A549 (cell line): ENCODE measurements around the gene OTUD4. TPM values are rescaled to one million over a fixed set of nuclear protein-coding genes. Genes with fewer than 3 reads are reported as not detected.

Experiments used
- ATAC-seq, 2 experiments: fragments of 200-7000 bp in 1 of 2; fragments of >200 bp in 1 of 2; cut with Nextera tagmentation in 1 of 2; cut with Tn5 transposase in 1 of 2; 3 replicates each; pipeline versions ENCODE4 v1.8.0 to v1.9.1; 2018 to 2020; ENCODE audit warnings: mild to moderate bottlenecking in 1 of 2, moderate library complexity in 1 of 2
- CTCF ChIA-PET: fragments of 300-600 bp; sonication (Branson Sonifier 250); formaldehyde crosslinking; extraction: SDS; loops from one replicate; lab custom pipeline; 2021; ENCODE audit warnings: antibody characterized with exemption, inconsistent platforms; lab: Yijun Ruan, JAX
- POLR2A ChIA-PET: fragments of 350-600 bp; formaldehyde crosslinking; extraction: SDS; loops from one replicate; lab custom pipeline; 2021; ENCODE audit warnings: antibody characterized with exemption, inconsistent platforms; lab: Yijun Ruan, JAX
- DNase-seq, 2 experiments: peaks; one replicate each; pipeline versions ENCODE4 v3.0.0 to v3.0.0-alpha.2; 2011 to 2016; ENCODE audit warnings: low read depth in 1 of 2, low spot score in 1 of 2
- FAIRE-seq: peaks from 2 replicates; lab custom pipeline; 2011; peaks lifted over from hg19 to GRCh38; lab: Jason Lieb, UNC
- H3K27ac ChIP-seq, 2 experiments: fragments of >200 bp; sonication (Bioruptor Twin); formaldehyde crosslinking; 3 replicates each; pipeline ENCODE4 v1.5.1; 2016 to 2017
- H3K4me1 ChIP-seq: fragments of >200 bp; sonication (Bioruptor Twin); formaldehyde crosslinking; 3 replicates; pipeline ENCODE4 v1.6.1; 2016
- H3K4me2 ChIP-seq: fragments of >200 bp; sonication (Bioruptor Twin); formaldehyde crosslinking; 3 replicates; pipeline ENCODE4 v1.6.1; 2016
- H3K4me3 ChIP-seq: fragments of >200 bp; sonication (Bioruptor Twin); formaldehyde crosslinking; 3 replicates; pipeline ENCODE4 v1.5.1; 2016
- H3K9me3 ChIP-seq: fragments of >200 bp; sonication (Bioruptor Twin); formaldehyde crosslinking; 3 replicates; pipeline ENCODE4 v1.6.1; 2016
- CBX2 ChIP-seq: fragments of 200-600 bp; sonication (generic); IDR thresholded peaks from 2 replicates; pipeline ENCODE4 v1.6.1; 2016; ENCODE audit warnings: low read depth, mild to moderate bottlenecking, borderline replicate concordance
- CTCF ChIP-seq: fragments of >200 bp; sonication (Bioruptor Twin); formaldehyde crosslinking; IDR thresholded peaks from 3 replicates; pipeline ENCODE4 v1.5.1; 2016
- FOSB ChIP-seq: fragments of 250-450 bp; sonication (Bioruptor Pico); IDR thresholded peaks from 2 replicates; pipeline ENCODE4 v1.5.0; 2020; ENCODE audit warnings: mild to moderate bottlenecking, moderate library complexity
- FOSL2 ChIP-seq, 2 experiments: fragments of 450-650 bp in 1 of 2; fragments of >200 bp in 1 of 2; sonication (Bioruptor Twin) in 1 of 2; formaldehyde crosslinking; IDR thresholded peaks; 2 replicates each; pipeline versions ENCODE4 v1.5.0 to v1.6.1; 2016 to 2020; ENCODE audit warnings: mild to moderate bottlenecking in 1 of 2, moderate library complexity in 1 of 2
- GATA3 ChIP-seq: IDR thresholded peaks from 2 replicates; pipeline ENCODE4 v1.6.1; 2012; ENCODE audit warnings: borderline replicate concordance
- HEYL ChIP-seq: fragments of 250-450 bp; sonication (Bioruptor Pico); IDR thresholded peaks from 2 replicates; pipeline ENCODE4 v1.8.0; 2021; ENCODE audit warnings: mild to moderate bottlenecking, moderate library complexity
- JUN ChIP-seq, 2 experiments: fragments of >200 bp; sonication (Bioruptor Twin); formaldehyde crosslinking; IDR thresholded peaks; 2 replicates in 1 of 2; 3 replicates in 1 of 2; pipeline ENCODE4 v1.6.1; 2016 to 2017
- JUNB ChIP-seq: fragments of >200 bp; sonication (Bioruptor Twin); formaldehyde crosslinking; IDR thresholded peaks from 2 replicates; pipeline ENCODE4 v1.6.1; 2016
- MAX ChIP-seq: IDR thresholded peaks from 2 replicates; pipeline ENCODE4 v1.6.1; 2012
- PHF8 ChIP-seq: fragments of 200-600 bp; sonication (generic); IDR thresholded peaks from 2 replicates; pipeline ENCODE4 v1.6.1; 2016; ENCODE audit warnings: low read depth, mild to moderate bottlenecking, antibody characterized with exemption, moderate library complexity, borderline replicate concordance
- POLR2AphosphoS2 ChIP-seq: conservative IDR thresholded peaks from 2 replicates; pipeline ENCODE4 v1.6.1; 2012; ENCODE audit warnings: low read length, improper control_type of control experiment, inconsistent platforms
- RFX5 ChIP-seq: fragments of 450-650 bp; IDR thresholded peaks from 2 replicates; pipeline ENCODE4 v1.7.1; 2014; ENCODE audit warnings: antibody characterized with exemption, mild to moderate bottlenecking, moderate library complexity
- USF2 ChIP-seq: fragments of 450-650 bp; IDR thresholded peaks from 2 replicates; pipeline ENCODE4 v1.6.1; 2014; ENCODE audit warnings: antibody characterized with exemption
- ZC3H11A ChIP-seq: fragments of 450-650 bp; IDR thresholded peaks from 2 replicates; pipeline ENCODE4 v1.6.1; 2014; ENCODE audit warnings: antibody characterized with exemption, mild to moderate bottlenecking
- WGBS: methylation state at CpG from one replicate; pipeline ENCODE4 v1.1.6; 2017; ENCODE audit errors: missing lambda C conversion rate; 5-methylcytosine and 5-hydroxymethylcytosine counted together
- polyA plus RNA-seq, 4 experiments: library from polyadenylated mRNA; depleted of rRNA in 3 of 4; stranded (reverse); fragments of >200 nt; fragmentation: RNase III in 1 of 4; extraction: RNeasy Plus Mini Kit Qiagen cat#74134 plus additional on column Dnase treatment in 1 of 4; gene quantifications; 2 replicates in 3 of 4; 3 replicates in 1 of 4; pipeline ENCODE4 v1.2.3, GENCODE V29; 2011 to 2017
- small RNA-seq, 6 experiments: library from RNA; depleted of rRNA; stranded (forward); fragments of <200 nt; gene quantifications; one replicate each; pipeline ENCODE3, GENCODE V24; 2012

Gene OTUD4
- polyA plus RNA-seq, 2 of the 4 experiments (the other 2 are of a cell fraction): 11.5 to 34.8 TPM

- no peak for TF ChIP-seq JUN (IDR thresholded peaks at IDR 0.05)
- no peak for TF ChIP-seq FOSB (CRISPR knock-in tag)
These were observed 90.0 kb downstream of the OTUD4 start (continued) for GRCh38 chr4:145090380-145090779.

- no peaks in the 10 kb centered on the region for H3K4me1 ChIP-seq
- WGBS: 100% methylated on average over 1 of the region's 1 CpG
- no peak overlapping the region for H3K27ac ChIP-seq
- TF ChIP-seq CBX2 (no peak), MAX (no peak), JUNB (no peak), PHF8 (no peak), HEYL (CRISPR knock-in tag) (no peak), RFX5 (no peak), GATA3 (no peak), FOSL2 (IDR thresholded peaks at IDR 0.05) (no peak), FOSL2 (CRISPR knock-in tag; IDR thresholded peaks at IDR 0.05) (no peak), ZC3H11A (no peak), USF2 (no peak), CTCF (no peak), POLR2AphosphoS2 (no peak)
- no peak overlapping the region for H3K4me2 ChIP-seq
- no peak for DNase-seq
- POLR2A ChIA-PET: interaction anchor here (0.6 to 1.0 kb wide), 2 partner anchors 14 to 84 kb away, joined by 3 to 4 read pairs; partner anchors contain the start of genes ABCE1 and ANAPC10
- H3K9me3 ChIP-seq: no peaks in the 10 kb centered on the region
- FAIRE-seq: no peak
- H3K4me3 ChIP-seq: no peak overlapping the region
- ATAC-seq: no peak
- CTCF ChIA-PET: interaction anchor here (1.4 kb wide), 1 partner anchor 14 kb away, joined by 5 read pairs; the partner anchor contains the start of genes ABCE1 and ANAPC10
These were observed 96.3 kb downstream of the OTUD4 start for GRCh38 chr4:145083891-145084605.

Small RNA genes lying within 50 kb of the gene (small RNA-seq; reads per million reads assigned to genes)
- gene RF00019: 0 reads per million in 6 experiments

Other genes with a start within 250 kb of the OTUD4 start
- gene ANAPC10, start 82.4 kb downstream of the OTUD4 start, polyA plus RNA-seq (2011; rRNA removed): 29.7 and 33.8 TPM in 2 replicates
- 16.4 to 17.8 TPM (median 17.6 TPM) in 3 replicates for gene ANAPC10, start 82.4 kb downstream of the OTUD4 start, polyA plus RNA-seq (2017; fragmentation: RNase III; extraction: RNeasy Plus Mini Kit Qiagen cat#74134 plus additional on column Dnase treatment)
- 113 and 130 TPM in 2 replicates for gene ABCE1, start 82.3 kb downstream of the OTUD4 start, polyA plus RNA-seq (2011; rRNA removed)
- 120 to 138 TPM (median 125 TPM) in 3 replicates for gene ABCE1, start 82.3 kb downstream of the OTUD4 start, polyA plus RNA-seq (2017; fragmentation: RNase III; extraction: RNeasy Plus Mini Kit Qiagen cat#74134 plus additional on column Dnase treatment)